K562 (cell line): ENCODE results near the gene MPPED1.

Experiments
- CTCF ChIP-seq, 3 experiments: IDR thresholded peaks in 2 of 3; conservative IDR thresholded peaks in 1 of 3; 2 replicates each; pipeline ENCODE4 v1.5.1; 2011 to 2012; ENCODE audit warnings: low read length in 3 of 3, mild to moderate bottlenecking in 3 of 3, control low read depth in 2 of 3, improper control_type of control experiment in 1 of 3, inconsistent platforms in 1 of 3, low read depth in 1 of 3, mixed read lengths in 1 of 3, moderate library complexity in 1 of 3; ENCODE audit not compliant: insufficient read depth in 2 of 3
- NONO ChIP-seq, 2 experiments: fragments of 200-400 bp in 1 of 2; fragments of 450-650 bp in 1 of 2; formaldehyde crosslinking in 1 of 2; IDR thresholded peaks; 2 replicates each; pipeline ENCODE4 v1.6.1; 2017; ENCODE audit warnings: low read depth in 2 of 2, mild to moderate bottlenecking in 2 of 2, moderate library complexity in 2 of 2, low read length in 1 of 2
- RAD21 ChIP-seq, 2 experiments: fragments of 250-450 bp in 1 of 2; fragments of 450-650 bp in 1 of 2; sonication (Bioruptor Pico) in 1 of 2; formaldehyde crosslinking in 1 of 2; IDR thresholded peaks in 1 of 2; conservative IDR thresholded peaks in 1 of 2; 2 replicates each; pipeline versions ENCODE4 v1.4.0 to v1.8.0; 2020 to 2022; ENCODE audit warnings: mild to moderate bottlenecking in 2 of 2, moderate library complexity in 1 of 2
- TF ChIP-seq, protein P1 (sequence below), 2 experiments: fragments of 450-650 bp in 1 of 2; IDR thresholded peaks; 2 replicates each; pipeline ENCODE4 v1.6.1; 2011 to 2017; ENCODE audit warnings: low read depth in 2 of 2, antibody characterized with exemption in 1 of 2, borderline replicate concordance in 1 of 2, low read length in 1 of 2, mild to moderate bottlenecking in 1 of 2, mixed read lengths in 1 of 2; ENCODE audit not compliant: control insufficient read depth in 1 of 2

- TF ChIP-seq, protein P1, sequence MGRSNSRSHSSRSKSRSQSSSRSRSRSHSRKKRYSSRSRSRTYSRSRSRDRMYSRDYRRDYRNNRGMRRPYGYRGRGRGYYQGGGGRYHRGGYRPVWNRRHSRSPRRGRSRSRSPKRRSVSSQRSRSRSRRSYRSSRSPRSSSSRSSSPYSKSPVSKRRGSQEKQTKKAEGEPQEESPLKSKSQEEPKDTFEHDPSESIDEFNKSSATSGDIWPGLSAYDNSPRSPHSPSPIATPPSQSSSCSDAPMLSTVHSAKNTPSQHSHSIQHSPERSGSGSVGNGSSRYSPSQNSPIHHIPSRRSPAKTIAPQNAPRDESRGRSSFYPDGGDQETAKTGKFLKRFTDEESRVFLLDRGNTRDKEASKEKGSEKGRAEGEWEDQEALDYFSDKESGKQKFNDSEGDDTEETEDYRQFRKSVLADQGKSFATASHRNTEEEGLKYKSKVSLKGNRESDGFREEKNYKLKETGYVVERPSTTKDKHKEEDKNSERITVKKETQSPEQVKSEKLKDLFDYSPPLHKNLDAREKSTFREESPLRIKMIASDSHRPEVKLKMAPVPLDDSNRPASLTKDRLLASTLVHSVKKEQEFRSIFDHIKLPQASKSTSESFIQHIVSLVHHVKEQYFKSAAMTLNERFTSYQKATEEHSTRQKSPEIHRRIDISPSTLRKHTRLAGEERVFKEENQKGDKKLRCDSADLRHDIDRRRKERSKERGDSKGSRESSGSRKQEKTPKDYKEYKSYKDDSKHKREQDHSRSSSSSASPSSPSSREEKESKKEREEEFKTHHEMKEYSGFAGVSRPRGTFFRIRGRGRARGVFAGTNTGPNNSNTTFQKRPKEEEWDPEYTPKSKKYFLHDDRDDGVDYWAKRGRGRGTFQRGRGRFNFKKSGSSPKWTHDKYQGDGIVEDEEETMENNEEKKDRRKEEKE (IDR thresholded peaks at IDR 0.05; ENCODE audit: borderline replicate concordance in 1 of 2, control insufficient read depth in 1 of 2, low read depth in 2 of 2, low read length in 1 of 2), result no peak
- TF ChIP-seq NONO (IDR thresholded peaks at IDR 0.05; ENCODE audit: low read depth in 2 of 2, low read length in 1 of 2) (no peak), CTCF (IDR thresholded peaks at IDR 0.05 in 2 of 3, conservative IDR thresholded peaks at IDR 0.05 in 1 of 3; ENCODE audit: insufficient read depth in 2 of 3, low read depth in 1 of 3, low read length in 3 of 3) (no peak), RAD21 (CRISPR knock-in tag; conservative IDR thresholded peaks at IDR 0.05 in 1 of 2, IDR thresholded peaks at IDR 0.05 in 1 of 2) (no peak)
Observed at GRCh38 chr22:43376765-43377547, 34.9 kb upstream of the MPPED1 start.
